NCI-H526 treated with DMSO at 0.1 percent for 48 hours (cell line): ENCODE measurements around the gene APOA1.
"Not testable (repeated sequence)": the region's sequence is repeated elsewhere in the genome, so short reads cannot be mapped to it uniquely, and the experiment has no call there.

ENCODE experiments used
- DNase-seq: peaks from one replicate; lab custom pipeline; 2025; lab: John Stamatoyannopoulos, UW

Gene APOA1

DNA sequence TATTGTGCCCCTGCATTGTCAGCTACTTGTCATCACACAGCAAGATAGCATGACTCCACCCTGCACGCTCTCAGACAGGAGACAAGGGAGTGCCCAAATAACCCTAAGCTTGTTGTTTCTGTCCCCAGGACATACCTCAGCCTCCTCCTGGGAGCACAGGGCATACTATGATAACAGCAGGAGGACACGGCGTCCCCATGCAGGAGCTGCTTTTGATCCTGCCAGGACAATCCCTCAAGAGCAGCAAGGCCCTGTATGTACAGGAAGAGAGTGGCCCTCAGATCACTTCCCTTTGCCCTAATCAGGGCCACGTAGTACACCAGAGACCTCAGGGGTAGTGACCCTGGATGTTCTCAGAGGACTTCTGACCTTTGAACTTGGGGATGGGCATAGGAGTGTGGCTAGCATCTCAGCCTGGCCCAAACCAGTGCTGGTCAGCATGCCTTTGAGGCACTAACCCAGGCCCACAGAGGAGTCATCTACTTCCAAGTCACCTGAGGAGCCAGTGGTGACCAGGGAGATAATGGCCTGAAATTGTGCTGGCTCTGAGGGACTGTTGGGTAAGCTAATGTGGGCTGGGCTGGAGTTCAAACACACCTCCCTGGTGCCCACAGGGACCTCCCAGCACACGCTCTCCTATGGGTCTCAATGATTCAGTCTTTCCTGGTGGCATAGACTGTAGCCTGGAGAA, 23.5 kb downstream of the APOA1 start:
- DNase-seq, result no peak

DNA sequence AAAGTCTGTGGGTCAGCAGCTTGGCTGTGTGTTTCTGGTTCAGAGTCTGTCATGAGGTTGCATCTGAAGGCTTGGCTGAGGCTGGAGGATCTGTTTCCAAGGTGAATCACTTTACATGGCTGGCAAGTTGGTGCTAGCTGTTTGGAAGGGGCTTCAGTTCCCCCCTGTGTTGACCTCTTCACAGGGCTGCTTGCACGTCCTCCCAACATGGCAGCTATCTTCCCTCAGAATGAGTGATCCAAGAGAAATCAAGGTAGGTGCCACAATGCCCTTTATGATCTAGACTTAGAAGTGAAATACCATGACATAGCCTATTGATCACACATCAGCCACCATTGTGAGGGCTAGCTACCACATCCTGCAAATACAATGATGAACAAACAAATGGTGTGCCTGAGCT, 24.3 kb downstream of the APOA1 start:
- DNase-seq, result no peak

DNA sequence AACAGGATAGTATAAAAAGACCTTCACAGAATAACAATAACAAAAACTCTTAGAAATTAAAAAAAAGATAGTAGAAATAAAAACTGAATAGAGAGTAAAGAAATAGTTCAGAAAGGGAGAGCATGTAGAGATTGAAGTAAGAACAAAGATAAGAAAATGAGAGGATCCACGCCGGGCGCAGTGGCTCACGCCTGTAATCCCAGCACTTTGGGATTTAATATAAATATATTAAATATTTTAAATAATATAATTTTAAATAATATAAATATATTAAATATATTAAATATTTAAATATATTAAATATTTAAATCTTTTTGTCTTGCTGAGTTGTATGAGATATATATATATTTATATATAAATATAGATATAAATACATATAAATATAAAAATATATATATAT, 25.3 kb downstream of the APOA1 start:
- no peak for DNase-seq

DNA sequence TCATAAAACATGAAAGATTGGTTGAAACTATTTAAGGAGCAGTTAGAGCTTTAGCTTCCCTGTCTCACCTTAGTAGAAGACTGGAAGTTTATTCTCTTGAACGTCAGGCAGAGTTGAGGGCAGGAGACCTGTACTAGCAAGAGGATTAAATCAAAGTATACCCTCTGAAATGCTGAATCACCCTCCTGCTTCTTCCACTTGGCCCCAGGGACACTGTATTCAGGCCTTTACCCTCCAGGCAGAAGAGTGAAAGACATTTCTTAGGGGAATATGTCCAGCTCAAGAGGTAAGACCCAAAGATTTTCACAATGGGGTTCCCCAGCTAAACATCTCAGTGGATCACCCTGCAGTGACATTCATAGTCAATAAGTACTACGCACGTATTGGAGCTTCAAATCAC, 26.2 kb downstream of the APOA1 start:
- DNase-seq, result no peak

DNA sequence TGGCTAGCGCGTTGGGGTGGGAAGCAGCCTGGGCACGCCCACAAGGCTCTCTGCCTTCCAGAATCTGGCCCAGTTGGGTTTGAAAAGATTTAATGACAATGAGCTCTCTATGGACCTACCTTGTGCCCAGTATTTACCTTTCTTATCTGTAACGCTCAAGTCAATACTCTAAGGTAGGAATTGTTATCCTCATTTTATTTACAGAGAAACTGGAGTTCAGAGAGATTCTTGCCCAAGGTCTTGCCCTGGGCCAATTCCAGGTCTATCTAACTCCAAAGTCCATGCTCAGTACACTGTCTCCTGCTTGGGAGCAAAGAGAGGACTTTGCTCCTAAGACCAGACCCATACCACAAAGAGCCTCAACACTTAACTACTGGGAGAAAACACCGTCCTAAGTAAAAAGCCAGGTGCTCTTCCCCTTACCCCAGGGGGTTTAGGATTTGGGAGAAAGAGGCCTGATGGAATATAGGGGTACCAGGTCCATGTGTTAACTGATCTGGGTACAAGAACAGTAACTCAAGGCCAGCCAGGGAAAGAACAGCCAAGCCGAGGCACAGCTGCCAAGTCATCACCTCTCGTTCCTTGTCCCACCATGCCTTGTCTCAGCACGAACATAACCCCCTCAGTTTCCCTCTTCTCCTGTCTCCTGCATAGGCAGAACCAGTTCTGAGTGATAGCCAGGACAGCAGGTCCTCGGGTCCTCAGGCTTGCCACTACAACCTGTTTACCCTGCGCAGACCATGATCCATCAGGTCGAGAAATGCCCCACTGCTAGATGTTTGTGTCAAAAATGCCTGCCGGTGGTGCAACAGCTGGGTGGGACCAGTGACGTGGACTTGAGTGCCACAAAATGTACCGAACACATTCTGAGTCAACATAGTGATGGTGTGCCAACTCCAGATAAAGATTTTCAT, 28.9 kb downstream of the APOA1 start:
- no peak for DNase-seq

DNA sequence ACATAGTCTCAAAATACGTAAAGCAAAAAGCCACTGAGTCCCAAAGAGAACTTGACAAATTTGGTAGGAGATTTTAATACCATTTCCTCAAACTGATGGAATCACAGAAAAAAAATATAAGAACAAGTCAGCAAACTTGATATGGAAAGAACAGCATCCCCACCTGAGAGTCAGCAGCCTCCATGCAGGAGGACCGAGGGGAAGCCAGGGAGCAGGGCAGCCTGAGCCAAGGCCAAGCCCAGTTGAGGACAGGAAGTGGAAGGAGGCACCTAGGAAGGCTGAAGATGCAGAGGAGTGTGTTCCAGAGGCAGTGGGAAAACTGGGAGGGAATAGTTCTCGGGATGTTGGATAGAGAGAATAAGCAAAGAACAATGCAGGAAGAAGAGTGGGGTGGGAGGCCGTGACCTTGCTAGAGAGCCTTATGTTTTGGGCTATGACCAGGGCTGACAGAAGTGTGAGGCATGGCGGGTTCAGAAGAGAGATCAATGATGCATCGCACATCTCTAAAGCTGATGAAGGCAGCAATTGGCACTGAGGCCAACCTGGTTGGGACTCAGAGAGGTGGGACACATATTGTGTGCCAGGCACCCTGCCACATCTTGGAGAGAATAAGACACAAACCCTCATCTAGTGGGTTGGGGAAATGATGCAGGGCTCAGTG, 29.7 kb downstream of the APOA1 start:
- DNase-seq, result no peak

DNA sequence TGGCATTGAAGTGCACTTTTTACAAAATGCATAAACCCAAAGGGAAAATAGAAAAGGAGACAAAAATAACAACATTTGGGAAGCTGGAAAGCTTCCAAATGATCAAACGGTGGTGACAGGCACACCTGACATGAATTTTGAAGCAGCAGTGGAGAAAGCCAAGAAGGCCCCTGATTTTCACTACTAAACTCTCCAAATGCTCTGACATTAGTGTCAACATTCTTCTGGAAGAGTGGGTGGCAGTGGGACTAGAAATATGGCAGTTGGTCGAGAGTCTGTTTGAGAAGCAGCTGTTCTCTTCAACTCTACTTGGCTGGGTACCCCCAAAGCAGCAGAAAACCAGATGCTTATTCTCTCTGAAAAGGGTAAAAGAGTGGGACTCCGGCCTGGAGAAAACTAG, 33.4 kb downstream of the APOA1 start:
- no peak for DNase-seq

DNA sequence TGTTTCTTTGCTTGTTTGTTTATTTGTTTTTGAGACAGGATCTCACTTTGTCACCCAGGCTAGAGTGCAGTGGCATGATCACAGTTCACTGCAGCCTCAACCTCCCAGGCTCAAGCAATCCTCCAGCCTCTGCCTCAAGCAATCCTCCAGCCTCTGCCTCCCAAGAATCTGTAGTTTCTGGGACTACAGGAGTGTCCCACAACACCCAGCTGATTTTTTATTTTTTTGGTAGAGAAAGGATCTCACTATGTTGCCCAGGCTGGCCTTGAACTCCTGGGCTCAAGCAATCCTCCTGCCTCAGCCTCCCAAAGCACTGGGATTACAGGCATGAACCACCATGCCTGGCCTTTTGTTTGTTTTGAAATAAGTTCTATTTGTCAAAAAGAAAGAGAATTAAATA, 35.8 kb downstream of the APOA1 start:
- DNase-seq, result not testable (repeated sequence)

DNA sequence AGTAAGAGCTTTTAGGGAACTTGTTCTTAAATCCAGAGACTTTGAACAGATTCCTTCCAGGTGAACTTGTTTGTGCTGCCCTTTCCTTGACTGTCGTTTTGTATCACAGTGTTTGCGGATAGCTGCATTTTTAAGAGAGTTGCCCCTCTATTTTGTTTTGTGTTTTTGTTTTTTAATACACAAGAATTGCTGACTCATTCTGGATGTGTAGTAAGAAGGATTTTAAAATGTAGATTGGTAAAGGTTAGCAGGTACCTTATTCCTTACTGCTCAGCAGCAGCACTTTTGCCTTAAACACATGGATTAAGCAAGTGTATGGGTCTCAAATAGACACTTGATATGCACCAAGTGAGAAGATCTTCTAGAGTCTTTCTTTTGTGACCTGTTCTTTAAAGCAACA, 36.8 kb downstream of the APOA1 start:
- no peak for DNase-seq

DNA sequence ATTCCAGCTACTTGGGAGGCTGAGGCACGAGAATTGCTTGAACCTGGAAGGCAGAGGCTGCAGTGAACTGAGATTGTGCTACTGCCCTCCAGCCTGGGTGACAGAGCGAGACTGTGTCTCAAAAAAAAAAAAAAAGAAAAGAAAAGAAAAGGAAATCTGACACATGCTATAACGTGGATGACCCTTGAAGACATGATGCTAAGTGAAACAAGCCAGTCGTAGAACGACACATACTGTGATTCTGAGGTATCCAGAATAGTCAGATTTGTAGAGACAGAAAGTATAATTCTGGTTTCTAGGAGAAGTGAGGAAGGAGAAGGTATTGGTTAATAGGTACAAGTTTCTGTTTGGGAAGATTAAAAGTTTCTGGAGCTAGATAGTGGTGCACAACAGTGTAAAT, 39.1 kb downstream of the APOA1 start:
- DNase-seq, result no peak

DNA sequence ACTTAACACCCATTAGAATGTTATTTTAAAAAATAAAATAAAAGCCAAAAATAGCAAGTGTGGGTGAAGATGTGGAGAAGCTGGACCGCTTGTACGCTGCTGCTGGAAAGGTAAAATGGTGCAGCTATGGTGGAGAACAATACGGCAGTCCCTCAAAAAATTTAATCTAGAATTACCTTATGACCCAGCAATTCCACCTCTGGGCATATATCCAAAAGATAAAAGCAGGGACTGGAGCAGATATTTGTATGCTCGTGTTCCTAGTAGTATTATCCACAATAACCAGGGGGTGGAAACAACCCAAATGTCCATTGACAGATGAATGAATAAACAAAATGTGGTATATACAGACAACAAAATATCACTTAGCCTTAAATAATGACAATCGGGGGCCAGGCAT, 39.6 kb downstream of the APOA1 start:
- no peak for DNase-seq

DNA sequence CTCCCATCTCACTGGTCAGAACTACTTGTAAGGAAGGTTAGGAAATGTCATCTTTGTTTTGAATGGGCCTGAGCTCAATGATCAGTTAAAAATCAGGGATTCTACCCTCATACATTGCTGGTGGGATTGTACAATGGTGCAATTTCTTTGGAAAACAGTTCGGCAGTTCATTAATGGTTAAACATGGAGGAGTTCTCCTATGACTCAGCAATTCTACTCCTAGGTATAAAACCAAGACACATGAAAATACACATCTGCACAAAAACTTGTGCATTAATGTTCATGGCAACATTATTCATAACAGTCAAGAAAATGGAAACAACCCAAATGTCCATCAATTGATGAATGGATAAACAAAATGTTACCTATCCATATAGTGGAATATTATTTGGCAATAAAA, 40.9 kb downstream of the APOA1 start:
- DNase-seq, result no peak

DNA sequence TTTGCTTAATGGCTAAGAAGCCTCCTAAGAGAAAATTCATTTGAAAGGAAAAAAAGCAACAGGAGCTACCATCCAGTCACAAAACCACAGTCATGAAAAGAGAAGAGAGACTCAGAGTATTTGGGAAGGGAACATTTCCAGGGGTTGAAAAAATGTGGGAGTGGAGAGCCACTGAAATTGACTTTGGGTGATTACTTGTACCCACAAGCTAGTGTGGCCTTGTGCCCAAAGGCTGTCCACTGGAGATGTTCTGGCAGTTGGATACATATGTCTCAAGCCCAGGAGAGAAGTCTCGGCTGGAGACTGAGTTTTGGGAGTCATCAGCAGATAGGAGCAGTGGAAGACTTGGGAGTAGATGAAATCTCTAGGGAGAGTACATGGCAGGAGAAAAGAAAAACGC, 42.6 kb downstream of the APOA1 start:
- no peak for DNase-seq

DNA sequence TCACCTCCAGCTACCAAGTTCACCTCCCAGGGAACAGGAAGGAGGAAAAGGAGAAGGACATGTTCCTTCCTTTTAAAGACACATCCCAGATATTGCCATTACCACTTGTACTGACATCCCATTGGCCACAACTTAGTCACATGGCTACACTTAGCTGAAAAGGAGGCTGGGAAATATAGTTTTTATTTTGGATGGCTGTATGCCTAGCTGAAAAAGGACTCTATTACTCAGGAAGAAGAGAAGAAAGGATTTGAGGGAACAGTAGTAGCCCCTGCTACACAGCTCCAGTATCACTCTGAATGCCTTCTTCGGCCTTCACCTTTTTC, 43.7 kb downstream of the APOA1 start:
- no peak for DNase-seq

DNA sequence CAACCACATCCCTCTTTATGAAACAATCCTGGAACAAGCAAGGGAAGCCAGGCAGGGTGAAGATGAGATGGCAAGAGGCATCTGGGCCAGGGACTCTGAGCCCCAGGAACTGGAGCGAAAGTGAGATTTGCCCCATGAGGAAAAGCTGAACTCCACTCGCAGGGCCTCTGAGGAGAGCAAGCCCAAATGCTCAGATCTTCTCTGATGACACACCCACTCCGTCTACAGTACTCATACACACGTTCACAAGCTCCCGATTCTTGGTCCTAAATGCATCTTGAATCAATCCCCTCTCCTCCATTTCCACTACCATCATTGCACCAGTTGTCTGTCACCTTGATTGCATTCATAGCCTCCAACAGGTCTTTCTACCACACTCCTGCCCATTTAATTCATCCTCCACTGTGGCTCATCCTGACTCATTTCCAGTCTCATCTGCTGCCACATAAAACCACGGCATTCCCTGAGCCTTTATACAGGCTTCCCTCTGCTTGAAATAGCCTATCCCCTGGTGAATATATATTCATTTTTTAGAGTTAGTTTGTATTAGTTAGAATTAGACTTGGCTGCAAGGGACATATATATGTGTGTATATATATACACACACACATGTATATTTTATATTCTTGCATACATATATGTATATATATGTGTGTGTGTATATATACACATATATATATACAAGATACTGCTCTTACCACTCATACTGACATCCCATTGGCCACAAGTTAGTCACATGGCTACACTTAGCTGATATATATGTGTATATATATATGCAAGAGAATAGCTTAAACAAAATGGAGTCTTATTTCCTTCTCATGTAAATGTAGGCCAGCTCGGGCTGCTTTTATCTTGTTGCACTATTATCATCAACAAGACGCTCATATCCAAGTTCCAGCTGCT, 44.3 kb downstream of the APOA1 start:
- no peak for DNase-seq

DNA sequence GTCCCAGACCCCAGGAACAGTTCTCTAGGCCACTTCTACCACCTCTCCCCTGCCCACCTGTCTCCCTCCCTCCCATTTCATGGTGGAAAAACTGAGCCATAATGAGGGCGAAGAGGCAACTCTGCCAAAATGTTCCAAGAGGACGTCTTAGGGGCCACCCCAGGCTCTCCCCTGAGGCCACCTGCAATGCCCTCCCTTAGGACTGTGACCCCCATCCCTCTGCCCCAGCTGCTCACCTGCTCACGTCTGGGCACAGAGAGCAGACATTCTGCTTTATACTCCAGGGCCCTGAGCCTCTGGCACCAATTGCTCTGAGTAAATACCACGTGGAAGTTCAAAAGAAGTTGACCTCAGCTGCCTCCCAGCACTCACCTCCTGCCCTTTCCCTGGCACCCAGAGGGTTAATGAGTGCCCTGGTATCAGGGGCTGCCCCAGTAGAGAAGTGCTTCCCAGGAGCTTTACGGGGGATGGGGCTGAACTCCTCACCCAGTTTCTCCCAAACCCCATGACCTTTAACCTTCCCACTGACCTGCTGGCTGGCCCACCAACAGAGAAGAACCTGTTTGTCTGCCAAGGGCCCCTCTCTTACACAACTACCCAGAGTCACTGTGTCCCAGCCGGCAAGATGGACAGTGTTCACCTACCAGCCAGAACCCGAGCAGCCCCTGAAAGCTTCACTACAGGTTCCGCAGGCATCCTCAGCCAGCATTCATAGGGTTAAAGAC, 45.1 kb downstream of the APOA1 start:
- DNase-seq, result no peak

DNA sequence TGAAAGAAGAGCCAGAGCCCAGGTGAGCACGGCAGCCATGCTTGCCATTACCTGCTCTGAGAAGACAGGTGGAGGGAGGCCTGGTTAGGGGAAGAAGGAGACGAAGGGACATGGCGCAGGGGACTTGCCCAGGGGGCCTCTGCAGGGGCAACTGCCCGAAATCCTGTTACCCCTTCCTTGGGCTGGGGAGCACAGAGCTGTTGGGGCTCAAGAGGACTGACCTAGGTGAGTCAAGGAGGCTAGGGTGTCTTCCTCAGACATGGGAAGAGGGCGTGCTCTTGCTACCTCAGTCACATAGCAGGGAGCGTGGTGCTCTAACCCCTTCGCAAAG, 45.6 kb downstream of the APOA1 start, which contains the start of gene APOA5:
APOA5 (minus strand) TSS at position 67 of the 331 bp plus-strand sequence; CDS start at position 48, 19 bp downstream.
- no peak for DNase-seq

DNA sequence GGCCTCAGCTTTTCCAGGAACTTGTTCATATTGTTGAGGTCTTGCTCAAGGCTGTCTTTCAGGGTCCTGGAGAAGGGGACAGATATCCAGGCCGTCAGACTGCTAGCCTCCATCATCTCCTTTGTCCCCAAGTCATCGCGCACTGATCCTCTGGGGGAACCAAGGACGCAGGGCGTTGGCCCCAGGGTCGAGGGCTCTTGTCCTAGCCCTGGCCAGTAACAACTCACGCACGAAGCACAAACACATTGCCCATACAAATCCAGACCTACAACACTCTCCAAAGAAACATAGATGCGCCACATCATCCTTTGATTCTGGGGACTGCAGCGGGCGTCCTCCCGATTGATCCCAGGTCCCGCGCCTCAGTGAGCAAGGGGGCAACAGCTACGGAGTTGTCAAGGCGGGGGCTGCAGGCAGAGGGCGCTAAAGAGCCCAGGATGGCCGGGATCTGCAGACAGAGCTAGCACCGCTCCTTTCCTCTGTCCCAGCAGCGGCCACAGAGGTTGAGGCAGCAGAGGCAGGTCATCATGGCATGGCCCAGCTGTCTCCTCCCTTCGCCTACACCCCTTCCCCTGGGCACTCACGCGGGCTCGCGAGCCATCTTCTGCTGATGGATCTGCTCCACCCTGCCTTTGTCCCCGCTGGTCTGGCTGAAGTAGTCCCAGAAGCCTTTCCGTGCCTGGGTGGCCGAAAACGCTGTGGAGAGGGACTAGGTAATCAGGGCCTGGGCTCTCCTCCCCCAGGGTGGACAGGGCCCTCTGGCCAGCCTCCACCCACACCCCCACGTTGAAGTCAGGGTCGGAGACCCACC, 46.2 kb downstream of the APOA1 start:
- peak; percentile 69 for DNase-seq

DNA sequence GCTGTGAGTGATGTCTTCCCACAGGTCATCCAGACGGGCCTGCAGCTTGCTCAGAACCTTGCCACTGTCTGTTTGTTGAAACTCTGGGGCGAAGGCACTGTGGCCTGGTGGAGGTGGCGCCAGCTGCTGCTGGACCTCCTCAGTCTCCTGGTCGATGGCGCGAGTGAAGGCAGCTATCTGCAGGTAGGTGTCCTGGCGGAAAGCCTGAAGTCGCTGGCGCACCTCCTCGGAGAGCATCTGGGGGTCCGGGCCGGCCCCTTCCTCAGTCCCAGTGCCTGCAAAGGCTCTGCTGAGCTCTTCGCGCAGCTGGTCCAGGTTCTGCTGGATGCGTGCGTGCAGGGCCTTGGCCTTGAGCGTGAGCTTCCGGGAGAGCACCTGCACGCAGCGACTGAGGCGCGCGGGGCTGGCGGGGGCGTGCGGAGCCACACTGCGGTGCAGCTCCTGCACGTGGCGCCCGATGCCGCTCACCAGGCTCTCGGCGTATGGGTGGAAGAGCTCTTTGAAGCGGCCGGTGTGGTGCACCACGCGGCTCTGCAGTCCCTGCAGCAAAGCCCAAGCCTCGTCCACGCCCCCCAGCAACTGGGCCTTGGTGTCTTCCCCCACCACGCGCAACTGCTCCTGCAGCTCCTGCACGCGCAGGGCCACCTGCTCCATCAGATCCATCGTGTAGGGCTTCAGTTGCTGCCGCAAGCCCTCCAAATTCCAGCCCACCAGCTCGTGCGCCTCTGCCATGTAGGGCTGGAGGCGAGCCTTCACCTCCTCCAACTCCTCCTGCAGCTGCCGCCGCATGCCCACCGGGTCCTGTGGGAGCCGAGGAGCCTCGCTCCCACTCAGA, 47.0 kb downstream of the APOA1 start:
- DNase-seq, result no peak

DNA sequence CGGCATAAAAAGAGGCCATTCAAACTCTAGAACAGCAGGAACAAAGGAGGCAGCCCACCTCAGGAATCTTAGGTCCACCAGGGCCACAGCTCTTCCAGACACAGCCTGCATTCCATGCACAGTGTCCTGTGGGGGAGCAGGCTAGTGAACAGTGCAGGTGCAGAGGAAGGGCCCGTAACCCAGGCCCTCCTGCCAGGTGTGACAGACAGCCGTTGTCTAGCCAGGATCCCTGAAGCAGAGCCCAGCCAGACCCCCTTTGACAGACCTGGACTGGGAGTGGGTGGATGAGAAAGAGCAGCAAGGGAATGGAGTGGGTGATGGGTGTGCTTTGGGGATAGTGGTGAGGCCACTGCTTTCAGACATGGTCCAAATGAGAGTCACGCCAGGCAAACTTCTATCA, 48.4 kb downstream of the APOA1 start:
- no peak for DNase-seq
